T-helper 1 cell treated with Interleukin-12 subunit alpha and Interleukin-12 subunit beta and Interleukin-4 antibody, amounts not matched to agents 30 μg/mL and 1 μg/mL, for 36 hours (primary cell): ENCODE results near the gene B4GALT2.

Experiments used
- H3K27ac Mint-ChIP-seq: one replicate; pipeline ENCODE4 v1.8.0; 2021; ENCODE audit warnings: mild to moderate bottlenecking, mixed read lengths
- H3K27me3 Mint-ChIP-seq: one replicate; pipeline ENCODE4 v1.8.0; 2021; ENCODE audit warnings: low read depth, mixed read lengths
- H3K36me3 Mint-ChIP-seq: one replicate; pipeline ENCODE4 v1.8.0; 2021; ENCODE audit warnings: low read depth, mixed read lengths
- H3K4me1 Mint-ChIP-seq: one replicate; pipeline ENCODE4 v1.8.0; 2021; ENCODE audit warnings: low read depth, mixed read lengths
- H3K4me3 Mint-ChIP-seq: one replicate; pipeline ENCODE4 v1.8.0; 2021; ENCODE audit warnings: mild to moderate bottlenecking, moderate library complexity, mixed read lengths
- H3K9me3 Mint-ChIP-seq: one replicate; pipeline ENCODE4 v1.8.0; 2021; ENCODE audit warnings: mixed read lengths

Gene B4GALT2

DNA sequence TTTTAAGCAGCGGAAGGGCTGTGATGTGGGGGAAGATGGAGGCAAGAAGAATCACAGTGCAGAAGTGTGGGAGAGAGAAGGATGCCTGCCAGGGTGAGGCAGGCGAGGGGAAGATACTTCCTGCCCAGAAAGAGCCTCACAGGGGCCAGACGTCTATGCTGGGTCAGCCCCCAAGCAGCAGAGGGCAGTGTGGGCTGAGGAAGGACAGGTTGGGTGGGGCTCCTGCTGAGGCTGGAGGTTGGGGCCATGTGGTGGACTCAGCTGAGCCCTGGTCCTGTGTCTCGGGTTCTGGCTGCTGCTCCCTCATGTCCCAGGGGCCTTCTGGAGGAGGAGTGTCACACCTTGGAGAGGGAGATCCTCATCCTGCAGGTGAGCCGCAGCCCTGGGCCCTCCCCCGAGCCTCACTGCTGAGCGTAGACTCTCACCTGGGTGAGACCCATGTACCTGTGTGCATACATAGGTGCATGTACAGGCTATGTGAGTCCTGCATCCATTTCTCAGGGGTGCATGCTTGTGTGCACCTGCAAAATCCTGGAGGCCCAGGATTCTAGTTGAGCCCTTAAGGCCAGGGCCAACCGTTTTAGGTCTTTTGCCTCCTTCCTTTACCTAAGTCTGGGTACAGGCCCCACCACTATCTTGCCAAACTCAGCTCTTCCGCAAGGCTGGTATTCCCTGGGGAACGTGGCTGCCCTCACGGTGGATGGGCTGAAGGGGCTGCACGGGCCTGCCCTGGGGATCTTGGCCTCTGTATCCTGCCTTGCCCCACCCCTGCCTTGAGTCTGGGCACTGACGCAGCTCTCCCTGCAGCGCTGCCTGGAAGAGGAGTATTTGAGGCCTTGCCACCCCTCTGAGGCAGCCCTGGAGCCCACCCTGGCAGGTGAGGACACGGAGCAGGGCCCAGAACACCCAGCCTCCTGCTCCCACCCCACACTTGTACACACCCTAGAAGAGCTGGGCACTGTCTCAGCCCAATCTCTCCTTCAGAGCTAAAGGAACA is 16.1 kb downstream of the B4GALT2 start:
- H3K4me3 Mint-ChIP-seq = no peak overlapping the region
- H3K4me1 Mint-ChIP-seq = peaks cover 12% of the 10 kb centered on the region

DNA sequence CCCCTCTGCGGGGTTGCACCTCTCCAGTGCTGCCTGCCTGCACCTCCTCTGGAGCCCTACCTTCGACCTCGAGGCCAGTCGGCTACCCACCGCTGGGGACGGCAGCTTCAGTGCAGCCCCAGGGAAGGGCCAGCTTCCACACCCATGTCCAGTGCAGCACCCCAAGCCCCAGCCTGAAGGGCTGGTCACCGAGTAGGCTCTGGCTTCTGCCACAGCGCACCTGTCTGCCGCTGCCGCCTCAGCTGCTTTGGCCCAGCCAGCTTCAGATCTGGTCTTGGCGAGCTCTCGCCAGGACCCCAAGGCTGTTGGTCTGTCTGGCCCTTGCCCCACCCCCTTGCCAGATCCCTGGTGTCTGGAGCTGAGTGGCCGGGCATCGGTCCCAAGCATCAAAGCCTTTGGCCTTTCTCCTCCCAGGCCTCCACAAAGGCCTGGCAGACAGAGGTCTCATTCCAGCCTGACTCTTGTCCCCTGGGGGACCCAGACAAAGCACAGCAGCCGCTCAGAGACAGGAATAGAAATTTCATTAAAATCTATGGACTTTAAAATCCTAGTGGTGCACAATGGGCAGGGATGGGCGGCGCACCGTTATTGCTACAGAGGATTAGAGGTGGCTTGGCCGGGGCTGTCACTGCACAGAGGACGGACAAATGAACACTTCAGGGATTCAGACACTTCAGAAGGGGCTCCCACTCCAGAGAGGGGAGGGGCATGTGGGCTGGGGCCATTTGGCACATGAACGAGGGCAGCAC is 17.1 kb downstream of the B4GALT2 start:
- Mint-ChIP-seq H3K4me3 (no peak overlapping the region), H3K27ac (no peak overlapping the region), H3K36me3 (no peaks in the 10 kb centered on the region), H3K9me3 (no peaks in the 10 kb centered on the region), H3K4me1 (peaks cover 12% of the 10 kb centered on the region), H3K27me3 (no peaks in the 10 kb centered on the region)

More for the DNA sequence above, 16.1 kb downstream of the B4GALT2 start:
- Mint-ChIP-seq H3K27me3 (no peaks in the 10 kb centered on the region), H3K27ac (no peak overlapping the region), H3K36me3 (no peaks in the 10 kb centered on the region), H3K9me3 (no peaks in the 10 kb centered on the region)

- Mint-ChIP-seq H3K36me3 (no peaks in the 10 kb centered on the region), H3K9me3 (no peaks in the 10 kb centered on the region), H3K27ac (no peak overlapping the region), H3K4me1 (peaks cover 12% of the 10 kb centered on the region), H3K4me3 (no peak overlapping the region), H3K27me3 (no peaks in the 10 kb centered on the region)
Observed at GRCh38 chr1:43996733-43997115, 17.7 kb downstream of the B4GALT2 start.

GRCh38 chr1:43997295-43997999 is 18.4 kb downstream of the B4GALT2 start:
- Mint-ChIP-seq H3K36me3 (no peaks in the 10 kb centered on the region), H3K27me3 (no peaks in the 10 kb centered on the region), H3K27ac (no peak overlapping the region), H3K4me1 (peaks cover 8% of the 10 kb centered on the region), H3K9me3 (no peaks in the 10 kb centered on the region), H3K4me3 (no peak overlapping the region)

GRCh38 chr1:43998000-43998378 is 19.0 kb downstream of the B4GALT2 start:
- Mint-ChIP-seq H3K4me1 (peaks cover 3% of the 10 kb centered on the region), H3K27ac (no peak overlapping the region), H3K4me3 (no peak overlapping the region), H3K27me3 (no peaks in the 10 kb centered on the region), H3K36me3 (no peaks in the 10 kb centered on the region), H3K9me3 (no peaks in the 10 kb centered on the region)

DNA sequence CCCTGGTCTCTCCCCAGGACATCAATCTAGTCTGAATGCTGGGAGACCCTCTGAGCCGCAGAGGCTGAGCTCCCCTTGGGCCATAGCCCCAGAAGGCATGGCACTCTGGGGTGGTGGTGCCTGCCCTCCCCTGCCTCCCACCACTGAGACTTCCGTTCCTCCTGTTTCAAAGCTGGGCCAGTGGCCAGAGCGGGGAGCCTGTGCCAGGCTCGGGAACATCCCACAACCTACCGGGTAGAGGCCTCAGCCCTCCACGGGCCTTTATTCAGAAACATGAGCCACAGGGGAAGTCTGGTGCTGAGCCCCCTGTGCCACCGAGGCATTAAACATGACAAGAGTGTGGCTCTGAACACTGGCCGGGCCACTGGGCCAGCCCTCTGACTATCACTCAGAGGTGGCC is 20.4 kb downstream of the B4GALT2 start:
- Mint-ChIP-seq H3K4me1 (peaks cover 1% of the 10 kb centered on the region), H3K27ac (no peak overlapping the region), H3K9me3 (no peaks in the 10 kb centered on the region), H3K27me3 (no peaks in the 10 kb centered on the region), H3K36me3 (no peaks in the 10 kb centered on the region), H3K4me3 (no peak overlapping the region)

GRCh38 chr1:44000122-44000665 is 21.2 kb downstream of the B4GALT2 start:
- H3K4me3 Mint-ChIP-seq = no peak overlapping the region

GRCh38 chr1:44002165-44002564 is 23.2 kb downstream of the B4GALT2 start:
- no peaks in the 10 kb centered on the region for H3K36me3 Mint-ChIP-seq
- no peak overlapping the region for H3K4me3 Mint-ChIP-seq
- H3K27me3 Mint-ChIP-seq = no peaks in the 10 kb centered on the region
- H3K4me1 Mint-ChIP-seq = peaks cover 8% of the 10 kb centered on the region
- no peak overlapping the region for H3K27ac Mint-ChIP-seq
- no peaks in the 10 kb centered on the region for H3K9me3 Mint-ChIP-seq

More at GRCh38 chr1:44000122-44000665, 21.2 kb downstream of the B4GALT2 start:
- Mint-ChIP-seq H3K27ac (no peak overlapping the region), H3K36me3 (no peaks in the 10 kb centered on the region), H3K9me3 (no peaks in the 10 kb centered on the region), H3K27me3 (no peaks in the 10 kb centered on the region), H3K4me1 (peaks cover 1% of the 10 kb centered on the region)

GRCh38 chr1:44002606-44003157 is 23.7 kb downstream of the B4GALT2 start:
- Mint-ChIP-seq H3K27me3 (no peaks in the 10 kb centered on the region), H3K4me1 (peaks cover 8% of the 10 kb centered on the region), H3K4me3 (no peak overlapping the region), H3K27ac (no peak overlapping the region), H3K36me3 (no peaks in the 10 kb centered on the region), H3K9me3 (no peaks in the 10 kb centered on the region)

DNA sequence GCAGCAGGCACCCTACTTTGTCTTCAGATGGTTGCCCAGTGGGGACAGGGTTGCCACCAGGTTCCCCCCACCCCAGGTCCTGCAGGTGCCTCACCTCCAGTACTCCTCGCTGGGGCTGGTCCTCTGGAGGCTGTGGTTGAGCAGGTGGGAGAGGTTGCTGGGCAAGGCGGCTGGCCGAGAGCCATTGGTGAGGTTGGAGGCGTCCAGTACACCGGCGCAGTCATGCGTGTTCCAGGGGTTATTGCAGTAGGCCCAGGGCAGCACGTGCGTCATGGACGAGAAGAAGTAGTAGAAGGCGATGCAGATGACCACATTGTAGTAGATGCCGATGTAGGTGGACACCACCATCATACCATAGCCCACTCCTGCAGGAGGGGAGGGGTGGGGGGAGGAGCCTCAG is 29.2 kb downstream of the B4GALT2 start:
- Mint-ChIP-seq H3K4me3 (no peak overlapping the region), H3K27ac (no peak overlapping the region), H3K9me3 (no peaks in the 10 kb centered on the region), H3K27me3 (no peaks in the 10 kb centered on the region), H3K4me1 (peaks cover 6% of the 10 kb centered on the region), H3K36me3 (no peaks in the 10 kb centered on the region)

GRCh38 chr1:44010935-44011471 is 32.0 kb downstream of the B4GALT2 start:
- Mint-ChIP-seq H3K27ac (no peak overlapping the region), H3K4me1 (peaks cover 4% of the 10 kb centered on the region), H3K36me3 (no peaks in the 10 kb centered on the region), H3K4me3 (no peak overlapping the region), H3K27me3 (no peaks in the 10 kb centered on the region), H3K9me3 (no peaks in the 10 kb centered on the region)

DNA sequence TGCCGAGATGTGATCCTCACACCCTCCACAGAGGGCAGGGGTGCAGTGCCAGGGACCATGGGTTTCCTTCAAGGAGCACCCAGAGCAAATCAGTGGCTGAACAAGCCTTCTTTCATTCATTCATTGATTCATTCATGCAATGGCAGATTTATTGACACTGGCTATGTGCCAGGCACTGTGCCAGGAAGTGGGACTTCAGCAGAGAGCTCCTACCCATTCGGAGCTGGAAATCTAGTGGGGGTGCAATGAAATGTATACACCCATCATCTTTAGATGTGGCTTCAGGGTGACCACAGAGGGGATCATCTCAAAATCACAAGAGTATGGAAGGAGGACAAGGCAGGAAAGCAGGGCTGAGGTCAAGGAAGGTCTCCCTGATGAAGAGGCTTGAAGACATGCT is 33.4 kb downstream of the B4GALT2 start:
- no peak overlapping the region for H3K27ac Mint-ChIP-seq
- H3K9me3 Mint-ChIP-seq = no peaks in the 10 kb centered on the region
- H3K4me3 Mint-ChIP-seq = no peak overlapping the region
- H3K4me1 Mint-ChIP-seq = no peaks in the 10 kb centered on the region
- H3K36me3 Mint-ChIP-seq = no peaks in the 10 kb centered on the region
- H3K27me3 Mint-ChIP-seq = no peaks in the 10 kb centered on the region

- Mint-ChIP-seq H3K36me3 (no peaks in the 10 kb centered on the region), H3K4me1 (no peaks in the 10 kb centered on the region), H3K27ac (no peak overlapping the region), H3K4me3 (no peak overlapping the region), H3K27me3 (no peaks in the 10 kb centered on the region), H3K9me3 (no peaks in the 10 kb centered on the region)
Observed at GRCh38 chr1:44012941-44013609, 34.1 kb downstream of the B4GALT2 start.
